SU-DHL-6 (cell line): Measurements from ENCODE around the gene RHEX.

Experiments used
- H2AFZ ChIP-seq: fragments of 200-600 bp; sonication (generic); 2 replicates; pipeline ENCODE4 v1.6.1; 2014; ENCODE audit warnings: low read depth, mild to moderate bottlenecking, moderate library complexity, mixed read lengths, antibody characterized with exemption, low read length; ENCODE audit not compliant: severe bottlenecking
- H3F3A ChIP-seq: fragments of 200-600 bp; shearing (Covaris generic); 2 replicates; pipeline ENCODE4 v1.6.0; 2016; ENCODE audit warnings: antibody characterized with exemption, mild to moderate bottlenecking; ENCODE audit not compliant: insufficient read depth
- H3K27ac ChIP-seq: fragments of 200-600 bp; sonication (generic); 2 replicates; pipeline ENCODE4 v1.5.1; 2016; ENCODE audit warnings: low read depth, mild to moderate bottlenecking, low read length, moderate library complexity, mixed read lengths
- H3K27me3 ChIP-seq: fragments of 200-600 bp; sonication (generic), shearing (Covaris generic); 2 replicates; pipeline ENCODE4 v1.6.0; 2014; ENCODE audit warnings: mild to moderate bottlenecking, low read length
- H3K36me3 ChIP-seq: fragments of 200-600 bp; sonication (generic); 2 replicates; pipeline ENCODE4 v1.6.1; 2014; ENCODE audit warnings: mild to moderate bottlenecking, low read length, mixed read lengths
- H3K4me2 ChIP-seq: fragments of 300-600, 200-600 bp; shearing (Covaris generic), sonication (generic); 2 replicates; pipeline ENCODE4 v1.6.0; 2014; ENCODE audit warnings: low read length, low read depth, mild to moderate bottlenecking; ENCODE audit not compliant: poor library complexity, severe bottlenecking
- H3K4me3 ChIP-seq: fragments of 200-600 bp; sonication (generic); 2 replicates; pipeline ENCODE4 v1.5.1; 2014; ENCODE audit warnings: antibody characterized with exemption, low read length, mild to moderate bottlenecking, mixed read lengths; ENCODE audit not compliant: insufficient read depth, poor library complexity, severe bottlenecking
- H3K79me2 ChIP-seq: fragments of 200-600 bp; sonication (generic); 2 replicates; pipeline ENCODE4 v1.6.1; 2014; ENCODE audit warnings: mild to moderate bottlenecking, low read length, moderate library complexity; ENCODE audit not compliant: insufficient read depth
- H3K9ac ChIP-seq: fragments of 200-600 bp; sonication (generic); 2 replicates; pipeline ENCODE4 v1.7.0; 2014; ENCODE audit warnings: mild to moderate bottlenecking, low read length
- H3K9me2 ChIP-seq: fragments of 200-600 bp; sonication (generic); replicated peaks from 2 replicates; pipeline ENCODE4 v1.6.1; 2014; ENCODE audit warnings: low read length; ENCODE audit not compliant: insufficient read depth
- H3K9me3 ChIP-seq: fragments of 200-600 bp; sonication (generic); 2 replicates; pipeline ENCODE4 v1.6.1; 2014; ENCODE audit warnings: low read length, mixed read lengths; ENCODE audit not compliant: insufficient read depth
- H4K20me1 ChIP-seq: fragments of 200-600 bp; sonication (generic); 2 replicates; pipeline ENCODE4 v1.6.1; 2014; ENCODE audit warnings: low read depth, mild to moderate bottlenecking, antibody characterized with exemption, low read length, moderate library complexity, mixed read lengths
- CTCF ChIP-seq: fragments of 200-600 bp; sonication (generic); IDR thresholded peaks from one replicate; pipeline ENCODE4 v1.5.1; 2017; ENCODE audit warnings: antibody characterized with exemption, mild to moderate bottlenecking, low read length, moderate library complexity; ENCODE audit not compliant: insufficient read depth, poor library complexity, severe bottlenecking
- EZH2phosphoT487 ChIP-seq: fragments of 200-600 bp; sonication (generic), shearing (Covaris generic); conservative IDR thresholded peaks from 2 replicates; pipeline ENCODE4 v1.6.1; 2018; ENCODE audit warnings: mild to moderate bottlenecking, antibody characterized with exemption, low read length, moderate library complexity, mixed read lengths

RHEX gene

GRCh38 chr1:206142770-206143169 is 89.8 kb downstream of the RHEX start:
- Histone ChIP-seq H2AFZ (no peak overlapping the region), H3K27ac (no peak overlapping the region), H3K9me3 (no peaks in the 10 kb centered on the region), H3K27me3 (no peaks in the 10 kb centered on the region), H4K20me1 (no peaks in the 10 kb centered on the region), H3K9ac (no peak overlapping the region), H3K36me3 (no peaks in the 10 kb centered on the region), H3F3A (no peaks in the 10 kb centered on the region), H3K79me2 (no peaks in the 10 kb centered on the region), H3K4me2 (no peak overlapping the region), H3K9me2 (no peaks in the 10 kb centered on the region), H3K4me3 (no peak overlapping the region)
- TF ChIP-seq CTCF, result no peak
- TF ChIP-seq EZH2phosphoT487, result no peak

- no peak overlapping the region for H3K9ac ChIP-seq
- no peaks in the 10 kb centered on the region for H3K9me3 ChIP-seq
- H3K27ac ChIP-seq, result no peak overlapping the region
- H3K27me3 ChIP-seq, result no peaks in the 10 kb centered on the region
- no peaks in the 10 kb centered on the region for H4K20me1 ChIP-seq
- H3K79me2 ChIP-seq, result no peaks in the 10 kb centered on the region
- H3K4me2 ChIP-seq, result no peak overlapping the region
- no peaks in the 10 kb centered on the region for H3F3A ChIP-seq
- no peak overlapping the region for H3K4me3 ChIP-seq
- no peaks in the 10 kb centered on the region for H3K9me2 ChIP-seq
- no peak for TF ChIP-seq EZH2phosphoT487
- TF ChIP-seq CTCF, result no peak
- no peak overlapping the region for H2AFZ ChIP-seq
- no peaks in the 10 kb centered on the region for H3K36me3 ChIP-seq
Observed at GRCh38 chr1:206143537-206144172, 90.7 kb downstream of the RHEX start.

GRCh38 chr1:206144605-206145004 is 91.6 kb downstream of the RHEX start:
- H3K9me3 ChIP-seq, result no peaks in the 10 kb centered on the region
- H3K4me2 ChIP-seq, result no peak overlapping the region
- no peaks in the 10 kb centered on the region for H3F3A ChIP-seq
- H3K36me3 ChIP-seq, result no peaks in the 10 kb centered on the region
- no peaks in the 10 kb centered on the region for H3K27me3 ChIP-seq
- no peak overlapping the region for H3K4me3 ChIP-seq
- no peak overlapping the region for H2AFZ ChIP-seq
- H3K9me2 ChIP-seq, result no peaks in the 10 kb centered on the region
- no peak overlapping the region for H3K27ac ChIP-seq
- H3K9ac ChIP-seq, result no peak overlapping the region
- no peaks in the 10 kb centered on the region for H4K20me1 ChIP-seq
- TF ChIP-seq CTCF (no peak), EZH2phosphoT487 (no peak)
- H3K79me2 ChIP-seq, result no peaks in the 10 kb centered on the region
